HG02970 (cell line): Measurements from ENCODE around the gene LRP1B.

Experiments
- ATAC-seq: cut with Tn5 transposase; IDR thresholded peaks from one replicate; pipeline ENCODE4 v1.9.1; 2021; ENCODE audit warnings: mild to moderate bottlenecking, moderate library complexity, moderate number of reproducible peaks; ENCODE audit not compliant: unreplicated experiment, low FRiP score

LRP1B gene

DNA sequence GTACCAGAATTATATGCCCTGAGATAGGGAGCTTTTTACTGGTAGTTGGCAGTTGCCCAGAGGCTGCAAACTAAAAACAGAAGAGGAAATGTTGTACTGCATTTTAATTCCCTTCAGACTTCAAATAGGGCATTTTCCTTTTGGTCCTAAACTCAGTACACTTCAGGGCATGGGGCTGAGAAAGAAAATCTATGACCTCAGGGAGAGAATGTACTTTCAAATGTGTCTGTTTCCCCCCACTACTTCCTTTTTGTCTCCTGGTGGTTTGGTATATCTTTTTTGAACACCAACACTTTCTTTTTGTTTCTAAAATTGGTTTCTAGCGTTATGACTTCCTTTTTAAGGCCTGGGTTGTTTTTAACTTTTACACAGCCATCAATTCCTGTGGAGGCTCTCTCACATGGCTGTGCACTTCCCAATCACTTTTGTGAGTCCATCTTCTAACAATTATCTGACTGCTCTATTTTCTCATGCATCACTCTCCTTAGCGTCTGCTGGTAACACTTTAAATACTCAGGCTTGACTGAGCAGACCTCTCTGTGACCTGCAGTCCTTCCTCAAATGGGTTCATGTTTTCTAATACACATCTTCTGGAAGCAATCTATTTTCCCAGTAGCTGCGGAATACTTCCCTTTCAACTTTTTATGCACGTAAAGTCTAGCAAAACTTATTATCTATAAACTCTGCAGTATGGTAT is 596.0 kb downstream of the LRP1B start:
- peak; percentile 68 for ATAC-seq

DNA sequence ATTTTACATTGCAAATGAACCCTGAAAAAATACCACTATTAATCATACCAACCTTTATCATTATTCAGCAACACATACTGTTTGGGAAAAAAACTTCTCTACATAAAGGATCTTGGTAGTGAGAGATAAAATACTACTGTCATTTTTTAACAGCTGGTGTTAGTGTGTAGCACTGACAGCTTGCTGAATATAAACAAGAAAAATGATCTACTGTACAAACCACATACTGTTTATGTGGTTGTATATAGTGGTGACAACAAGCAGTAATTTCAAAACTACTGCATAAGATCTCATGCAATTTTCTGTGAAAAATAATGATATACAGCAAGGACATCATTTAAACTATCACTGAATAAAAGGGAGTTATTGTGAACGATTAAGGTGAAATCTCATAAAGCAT is 601.2 kb downstream of the LRP1B start:
- no peak for ATAC-seq

DNA sequence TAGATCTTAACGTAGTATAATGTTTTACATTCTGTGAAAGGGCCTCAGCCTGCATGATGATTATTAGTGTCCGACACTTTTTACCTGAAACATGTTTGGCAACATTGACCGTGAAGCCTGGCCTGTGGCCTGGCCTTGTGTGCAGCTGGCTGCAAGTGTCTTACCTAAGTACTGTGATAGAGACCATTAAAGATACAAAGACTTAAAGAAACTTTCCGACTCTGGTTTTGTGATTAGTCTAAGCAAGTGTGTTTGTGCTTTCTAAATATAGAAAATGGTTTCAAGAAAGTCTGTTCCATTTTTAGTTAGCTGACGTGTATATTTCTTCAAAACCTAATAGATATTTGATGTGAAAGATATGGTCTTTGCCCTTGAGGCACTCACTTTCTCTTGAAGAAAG is 601.8 kb downstream of the LRP1B start:
- no peak for ATAC-seq

DNA sequence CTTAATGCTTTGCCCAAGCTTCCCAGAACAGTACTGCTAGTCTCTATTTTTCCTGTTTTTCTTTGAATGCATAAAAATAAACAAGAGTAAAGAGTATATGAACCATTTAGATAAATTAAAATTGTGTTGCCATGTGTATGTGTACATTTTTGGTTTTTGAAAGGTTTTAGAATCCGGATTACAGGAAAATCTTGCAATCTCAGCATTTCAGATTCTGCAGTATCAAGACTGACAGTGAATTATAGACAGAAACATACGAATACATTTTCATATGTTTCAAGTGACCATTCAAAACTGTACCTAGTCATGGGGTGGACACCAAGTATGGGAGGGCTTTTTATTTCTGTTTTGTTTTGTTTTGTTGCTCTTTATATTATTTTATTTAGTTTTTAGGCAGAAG is 604.1 kb downstream of the LRP1B start:
- ATAC-seq: no peak

DNA sequence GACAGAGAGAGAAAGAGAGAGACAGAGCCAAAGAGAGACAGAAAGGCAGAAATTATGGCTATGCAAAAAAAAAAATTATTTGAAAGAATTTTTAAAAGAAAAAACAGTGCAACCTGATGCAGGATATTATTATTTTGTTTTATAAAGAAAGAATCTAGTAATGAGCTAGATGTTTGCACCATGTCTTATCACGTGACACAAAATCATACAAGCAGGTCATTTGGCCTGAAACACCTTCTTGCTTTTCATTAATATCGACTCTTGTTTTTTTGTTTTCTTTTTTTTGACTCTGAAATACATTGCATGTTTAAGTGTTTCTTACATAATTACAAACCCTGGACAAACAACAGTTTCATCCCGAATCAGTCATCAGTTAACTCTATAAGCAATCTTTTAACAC is 606.0 kb downstream of the LRP1B start:
- ATAC-seq: no peak

DNA sequence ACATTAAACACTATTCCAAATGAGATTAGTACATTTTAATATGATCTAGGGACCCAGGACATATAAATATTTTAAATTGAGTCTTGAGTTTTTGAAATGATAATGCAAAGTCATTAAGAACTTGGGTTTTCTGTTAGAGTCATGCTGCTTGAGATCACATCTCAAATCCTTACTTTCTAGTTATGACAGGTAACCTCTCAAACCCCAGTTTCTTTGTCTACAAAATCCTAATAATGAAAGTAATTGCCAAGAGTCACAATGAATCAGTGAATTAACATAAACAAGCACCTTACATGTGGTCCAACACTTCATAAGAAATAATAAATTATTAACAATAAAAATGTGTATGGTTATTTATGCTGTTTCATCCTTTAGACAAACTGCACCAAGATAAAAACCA is 607.6 kb downstream of the LRP1B start:
- no peak for ATAC-seq

DNA sequence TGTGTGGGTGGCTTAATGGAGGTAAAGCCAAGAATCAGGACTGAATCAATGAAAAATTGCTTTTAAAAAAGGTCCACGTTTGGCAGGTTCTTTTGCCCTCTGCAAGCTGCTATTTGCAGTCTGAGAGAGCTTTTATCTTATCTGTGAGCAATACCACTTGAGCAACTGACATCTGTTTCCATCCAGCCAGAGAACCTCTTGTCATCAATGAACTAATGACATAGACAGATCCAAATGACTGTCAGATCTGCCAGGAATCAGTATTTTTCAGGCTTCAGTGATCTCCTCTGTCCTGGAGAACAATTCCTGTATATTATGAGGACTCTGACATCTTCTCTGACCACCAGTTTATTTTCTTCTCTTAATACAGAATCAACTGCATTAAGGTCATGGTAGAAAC is 608.1 kb downstream of the LRP1B start:
- no peak for ATAC-seq

DNA sequence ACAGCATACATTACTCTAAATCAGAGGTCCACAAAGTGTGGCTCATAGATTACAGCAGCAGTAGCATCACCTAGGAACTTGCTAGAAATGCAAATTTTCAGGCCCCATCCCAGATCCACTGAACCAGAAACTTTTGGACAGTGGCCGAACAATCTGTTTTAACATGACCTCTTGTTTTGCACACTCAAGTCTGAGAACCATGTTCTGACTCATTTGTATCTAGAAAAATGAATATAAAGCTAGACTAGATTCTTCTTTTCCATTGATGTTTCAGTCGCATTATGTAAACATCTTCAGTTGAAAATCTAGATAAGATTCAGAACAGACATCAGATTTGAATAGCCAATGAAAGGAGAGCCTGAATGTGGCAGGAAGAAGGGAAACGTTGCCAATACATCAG is 608.8 kb downstream of the LRP1B start:
- ATAC-seq: no peak

DNA sequence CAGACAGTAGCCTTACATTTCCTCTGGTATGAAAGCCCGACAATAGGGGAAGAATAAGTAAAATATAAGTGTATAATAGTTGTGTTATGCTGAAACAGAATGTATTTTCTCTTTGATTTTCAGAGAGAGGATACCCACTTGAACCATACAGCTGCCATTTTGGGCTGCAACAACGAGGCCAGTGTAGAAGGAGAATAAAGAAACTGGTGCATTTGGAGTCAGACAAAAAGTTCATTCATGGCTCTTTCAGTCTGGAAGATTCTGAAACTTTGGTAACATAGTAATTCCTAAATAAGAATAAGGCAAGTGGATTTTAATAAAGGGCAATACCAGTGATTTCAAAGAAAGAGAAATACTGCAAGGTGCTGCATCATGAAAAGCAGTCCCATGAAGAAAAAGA is 610.9 kb downstream of the LRP1B start:
- no peak for ATAC-seq

DNA sequence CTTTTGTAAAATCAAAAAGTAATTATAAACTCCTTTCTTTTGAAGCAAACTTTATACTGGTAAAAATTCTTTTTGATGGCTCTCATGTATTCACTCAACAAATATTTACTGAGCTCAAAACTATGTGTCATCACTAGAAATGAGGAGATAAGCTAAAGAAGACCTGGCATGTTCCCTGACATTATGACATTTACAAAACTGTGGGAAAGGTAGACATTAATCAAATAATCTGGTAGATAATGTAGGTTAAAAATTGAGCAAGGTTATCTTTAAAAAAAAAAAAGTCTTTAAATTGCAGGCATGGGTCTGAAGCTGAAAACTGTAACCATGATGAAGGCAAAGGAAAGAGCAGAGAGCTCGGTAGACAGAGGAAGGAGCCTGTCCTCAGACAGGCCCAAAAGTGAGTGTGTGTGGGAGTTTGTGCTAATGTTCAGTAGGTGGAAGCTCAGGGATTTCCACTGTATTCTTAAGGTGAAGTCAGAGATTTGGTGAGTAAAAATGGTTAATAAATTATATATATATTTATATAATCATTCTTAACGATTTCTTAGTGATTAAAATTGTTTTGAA is 612.9 kb downstream of the LRP1B start:
- no peak for ATAC-seq

DNA sequence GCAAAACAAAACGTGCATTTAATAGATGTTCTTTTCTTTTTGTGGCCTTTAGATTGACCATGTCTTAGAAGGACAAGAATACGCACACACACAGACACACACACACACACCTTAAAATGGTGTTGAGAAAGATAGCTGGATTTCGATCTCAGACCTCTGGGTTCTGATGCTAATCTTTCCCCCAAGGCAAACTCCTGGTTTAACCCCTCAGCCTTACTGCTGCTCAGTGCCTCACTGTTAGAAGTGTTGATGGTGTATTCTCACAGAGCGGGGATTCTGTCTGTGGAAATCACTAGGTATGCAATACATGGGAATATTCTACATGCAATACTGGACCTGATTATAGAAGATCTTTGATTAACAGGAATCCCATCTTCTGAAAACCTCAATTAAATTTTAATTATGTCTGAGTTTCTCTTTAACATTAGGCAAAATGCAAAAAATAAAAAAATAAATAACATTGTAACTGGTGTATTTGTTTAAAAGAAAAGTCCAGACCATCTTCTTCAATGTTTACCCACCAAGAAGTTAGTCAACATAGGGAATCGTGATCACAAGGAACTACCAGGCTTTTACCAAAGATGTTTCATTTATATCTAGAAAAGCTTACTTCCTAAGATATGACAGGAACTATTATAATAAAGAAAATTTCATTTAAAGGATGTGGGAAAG is 613.5 kb downstream of the LRP1B start:
- no peak for ATAC-seq

DNA sequence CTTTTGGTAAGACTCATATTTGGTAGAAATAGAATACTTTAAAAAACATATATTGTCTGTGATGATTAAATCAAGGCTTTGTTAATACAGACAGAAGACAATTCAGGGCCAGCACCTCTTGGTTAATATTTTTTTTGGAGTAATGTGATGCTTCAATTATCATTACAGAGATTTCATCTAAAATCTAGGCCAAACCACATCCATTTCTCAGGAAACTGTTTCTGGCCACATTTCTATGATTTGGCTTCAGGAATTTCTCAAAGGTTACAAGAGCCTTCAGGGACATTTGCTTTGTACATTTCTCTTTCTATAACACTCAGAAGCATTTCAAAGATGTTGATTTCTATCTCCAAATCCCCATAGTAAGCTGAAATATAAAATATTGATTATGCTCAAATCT is 614.9 kb downstream of the LRP1B start:
- no peak for ATAC-seq

DNA sequence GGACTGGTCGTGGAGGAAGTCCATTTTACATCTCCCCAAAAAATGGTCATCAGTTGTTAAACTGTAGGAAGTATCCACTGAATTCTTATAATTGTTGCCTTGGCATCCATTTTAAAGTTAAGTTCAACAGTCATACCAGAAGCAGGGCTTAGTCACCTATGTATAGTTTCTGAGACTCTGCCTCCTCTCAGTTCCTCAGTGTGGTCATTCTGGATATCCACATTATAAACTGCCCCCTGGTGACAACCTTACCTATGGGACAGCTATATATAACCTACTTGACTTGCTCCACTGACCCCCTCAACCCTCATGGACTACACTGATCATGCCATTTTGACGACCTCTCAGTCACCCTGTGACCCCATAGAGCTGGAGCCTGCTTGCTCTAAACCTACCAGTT is 617.0 kb downstream of the LRP1B start:
- ATAC-seq: peak; percentile 99

DNA sequence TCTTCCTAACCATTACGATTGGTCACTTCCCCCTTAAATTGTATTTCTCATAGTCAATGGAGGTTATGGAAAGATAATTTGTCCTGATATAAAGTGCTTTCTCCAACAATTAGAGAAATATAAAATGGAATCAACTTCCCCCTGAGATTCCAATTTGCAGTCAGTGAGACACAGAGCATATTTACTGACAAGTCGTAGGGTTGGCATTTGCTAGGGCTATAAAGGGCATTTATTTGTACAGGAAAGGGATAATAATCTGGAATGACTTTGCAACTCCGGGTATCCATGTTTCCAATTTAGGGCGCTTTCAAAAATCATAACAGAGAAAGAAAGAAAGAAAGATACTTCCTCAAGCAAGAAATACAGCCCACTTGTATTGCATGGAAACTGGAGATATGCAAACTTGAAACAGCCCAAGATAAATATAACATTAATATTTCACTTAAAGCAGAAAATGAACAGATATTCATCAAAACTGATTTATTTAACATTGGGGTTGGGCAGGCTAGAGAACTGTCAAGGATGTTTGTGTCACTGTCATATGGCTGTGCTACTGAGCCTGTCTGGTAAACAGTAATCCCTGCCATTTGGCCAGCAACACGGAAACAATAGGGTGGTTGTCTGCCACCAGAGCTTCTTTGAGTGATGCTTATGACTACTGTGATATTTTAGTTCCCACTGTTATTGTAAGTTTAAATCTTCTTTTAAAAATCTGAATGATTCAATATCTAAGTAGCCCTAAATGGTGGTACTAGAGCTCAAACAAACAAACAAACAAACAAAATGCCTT is 621.8 kb downstream of the LRP1B start:
- ATAC-seq: no peak

DNA sequence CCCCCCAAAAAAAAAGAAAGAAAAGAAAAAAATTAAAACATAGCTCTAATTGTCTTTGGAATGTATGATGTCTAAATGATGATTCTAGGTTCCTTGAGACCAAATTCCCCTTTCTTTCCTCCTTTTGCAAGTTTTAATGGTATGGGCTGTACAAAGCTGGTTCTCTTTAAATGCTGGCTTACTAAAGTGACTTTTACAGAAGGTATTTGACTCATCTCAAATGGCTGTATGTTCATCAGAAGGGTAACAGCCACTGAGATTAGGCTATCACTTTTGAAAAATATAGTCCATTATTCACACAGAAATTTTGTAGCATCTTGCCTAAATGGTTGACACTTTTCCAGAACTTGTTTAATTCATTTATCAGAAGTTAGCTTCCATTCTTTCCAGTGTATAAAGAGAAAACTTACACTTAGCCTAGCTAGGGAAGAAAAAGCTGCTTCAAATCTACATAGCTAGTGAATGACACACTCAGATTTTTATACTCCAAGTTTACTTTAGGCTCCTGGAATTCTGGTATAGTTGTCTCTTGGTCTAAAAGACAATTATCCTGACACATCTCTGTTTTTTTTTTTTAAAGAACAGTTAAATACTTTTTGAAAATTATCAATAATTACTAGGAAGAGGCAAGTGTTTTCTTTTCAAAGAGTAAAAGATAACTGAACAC is 622.6 kb downstream of the LRP1B start:
- ATAC-seq: no peak

DNA sequence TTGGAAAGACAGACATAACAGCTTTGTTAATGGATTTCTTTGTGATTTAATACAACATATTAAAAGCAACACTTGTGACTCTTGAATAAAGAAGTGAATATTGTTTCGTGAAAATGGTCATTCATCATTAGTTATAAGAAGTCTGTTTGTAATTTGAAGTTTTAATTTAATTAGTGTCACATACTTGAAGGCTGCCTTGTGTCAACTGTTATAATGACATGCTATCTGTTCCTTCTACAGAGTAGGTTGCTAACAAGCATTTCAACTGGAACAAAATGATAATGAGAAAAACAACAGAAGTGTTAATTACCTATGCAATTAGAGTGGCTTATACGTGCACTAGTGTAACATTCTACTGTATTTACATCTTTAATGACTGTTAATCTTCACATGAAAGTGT is 624.7 kb downstream of the LRP1B start:
- ATAC-seq: no peak

DNA sequence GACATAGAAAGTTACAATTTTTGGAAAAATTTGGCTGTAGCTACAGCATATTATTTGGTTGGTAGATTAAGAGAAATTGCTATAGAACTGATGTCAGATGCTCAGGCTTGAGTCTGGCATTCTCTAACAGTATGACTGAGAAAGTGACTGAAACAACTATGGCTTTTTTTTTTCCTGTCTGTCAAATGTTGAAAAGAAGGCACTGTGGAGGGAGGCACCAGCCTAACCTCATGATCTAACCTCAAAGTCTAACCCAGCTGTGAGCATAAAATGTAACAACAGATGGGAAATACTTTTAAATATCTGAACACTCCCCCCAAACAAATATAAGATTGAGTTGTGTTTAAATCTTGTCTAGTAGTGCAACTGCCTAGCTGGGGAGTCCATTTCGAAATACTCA is 629.1 kb downstream of the LRP1B start:
- no peak for ATAC-seq

DNA sequence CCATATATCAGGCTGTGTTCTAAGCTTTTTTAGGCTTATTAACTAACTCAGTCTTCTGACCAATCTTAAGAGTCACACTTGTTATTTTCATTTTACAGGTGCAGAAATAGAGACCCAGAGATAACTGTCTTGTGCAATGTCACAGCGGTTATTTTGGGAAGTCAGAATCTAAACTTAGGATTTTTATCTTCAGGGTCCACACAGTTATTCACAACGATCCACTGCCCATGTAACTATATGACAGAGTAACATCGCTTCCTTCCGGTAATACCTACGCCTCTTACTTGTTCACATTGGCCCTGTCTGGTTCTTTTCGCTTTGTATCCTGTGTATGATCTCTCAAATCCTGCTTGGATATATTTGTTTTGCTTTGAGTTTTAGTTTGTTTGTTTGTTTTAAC is 631.7 kb downstream of the LRP1B start:
- no peak for ATAC-seq

DNA sequence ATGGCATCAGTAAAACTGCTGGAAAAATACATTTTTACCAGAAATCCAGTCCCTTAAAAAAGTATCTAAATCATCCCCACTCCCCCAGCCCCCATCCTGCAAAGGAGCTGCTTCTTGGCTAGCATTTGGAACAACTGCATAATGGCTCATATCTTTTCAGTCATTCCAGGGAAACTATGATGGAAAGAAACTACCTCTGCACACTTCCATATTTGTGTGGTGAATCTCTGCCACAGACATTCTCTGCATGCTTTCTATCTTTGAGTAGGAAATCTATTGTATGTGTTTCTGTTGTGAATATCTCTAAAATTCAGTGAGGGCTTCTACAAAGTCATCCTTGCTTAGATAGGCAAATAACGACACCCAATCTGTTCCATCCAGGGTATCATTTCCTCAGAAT is 632.3 kb downstream of the LRP1B start:
- no peak for ATAC-seq

DNA sequence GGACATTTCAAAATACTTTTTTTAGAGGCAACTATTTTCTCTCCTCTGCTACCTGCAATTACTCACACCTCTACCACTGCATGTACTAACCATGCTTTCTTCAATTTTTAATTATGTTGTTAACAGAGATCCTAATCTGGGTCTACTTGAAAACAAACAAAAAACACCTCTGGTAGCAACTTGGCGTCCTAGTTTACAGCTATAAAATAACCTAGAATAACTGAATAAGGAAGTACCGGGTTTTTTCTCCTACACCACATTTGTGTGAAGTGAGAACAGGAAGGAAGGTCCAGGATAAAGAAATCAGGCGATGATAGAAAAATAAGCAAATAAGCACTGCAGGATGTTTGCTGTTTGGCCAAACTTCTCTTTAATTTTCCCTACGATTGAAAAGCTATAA is 633.5 kb downstream of the LRP1B start:
- no peak for ATAC-seq

DNA sequence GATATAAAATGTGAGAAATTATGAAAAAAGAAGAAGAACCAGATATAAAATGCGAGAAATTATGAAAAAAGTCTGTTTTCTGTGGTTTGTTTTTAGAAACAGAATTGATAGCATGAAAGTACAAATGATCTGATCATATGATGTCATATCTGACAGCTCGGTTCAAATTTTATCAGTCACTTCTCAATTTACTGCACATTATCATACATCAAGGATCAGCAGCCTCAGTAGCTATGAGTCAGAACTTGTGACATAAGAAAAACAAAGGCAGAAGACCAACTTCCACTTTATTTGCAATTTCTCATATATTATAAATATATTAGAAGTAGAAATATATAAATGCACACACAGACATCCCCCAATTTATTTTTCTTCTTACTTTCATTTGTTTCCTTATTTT is 634.0 kb downstream of the LRP1B start:
- ATAC-seq: no peak
